Calu3 (cell line): ENCODE measurements around the gene SLC5A10. TPM values are rescaled to one million over a fixed set of nuclear protein-coding genes. Genes with fewer than 3 reads are reported as not detected.

Experiments used
- BruUV-seq: library from RNA; stranded (reverse); fragments of 400-500 nt; replicated peaks from 2 replicates; lab custom pipeline; 2021; lab: Mats Ljungman, UMichigan
- CTCF ChIA-PET: fragments of 300-600 bp; sonication (Branson Sonifier 250); formaldehyde crosslinking; loops from one replicate; lab custom pipeline; 2022; ENCODE audit warnings: antibody characterized with exemption; lab: Charles Lee
- DNase-seq: peaks from one replicate; pipeline ENCODE4 v3.0.0; 2022
- H3K27ac Mint-ChIP-seq: one replicate; pipeline ENCODE4 v1.8.0; 2022; ENCODE audit warnings: mixed read lengths; ENCODE audit not compliant: unreplicated experiment
- H3K27me3 Mint-ChIP-seq: one replicate; pipeline ENCODE4 v1.8.0; 2022; ENCODE audit warnings: mixed read lengths; ENCODE audit not compliant: unreplicated experiment
- H3K36me3 Mint-ChIP-seq: one replicate; pipeline ENCODE4 v1.8.0; 2022; ENCODE audit warnings: mild to moderate bottlenecking, moderate library complexity, mixed read lengths; ENCODE audit not compliant: insufficient read depth, unreplicated experiment
- H3K4me1 Mint-ChIP-seq: one replicate; pipeline ENCODE4 v1.8.0; 2022; ENCODE audit warnings: mild to moderate bottlenecking, low read depth, mixed read lengths; ENCODE audit not compliant: unreplicated experiment
- H3K4me3 Mint-ChIP-seq: one replicate; pipeline ENCODE4 v1.8.0; 2022; ENCODE audit warnings: mild to moderate bottlenecking, low read depth, moderate library complexity, mixed read lengths; ENCODE audit not compliant: unreplicated experiment
- H3K9me3 Mint-ChIP-seq: one replicate; pipeline ENCODE4 v1.8.0; 2022; ENCODE audit warnings: low read depth, mixed read lengths; ENCODE audit not compliant: unreplicated experiment
- intact Hi-C: fragments of 100-400 bp; cut with micrococcal nuclease; formaldehyde crosslinking; loops from one replicate; pipeline ENCODE4 v1.10.0; 2022; ENCODE audit not compliant: unreplicated experiment
- total RNA-seq: library from RNA; stranded (reverse); gene quantifications from 2 replicates; pipeline ENCODE4 v1.2.3, GENCODE V29; 2022
- TF ChIP-seq, protein P1 (sequence below): fragments of 200-600 bp; IDR thresholded peaks from one replicate; pipeline ENCODE4 v1.8.0; 2022; ENCODE audit warnings: antibody characterized with exemption; ENCODE audit not compliant: unreplicated experiment

The SLC5A10 gene
- total RNA-seq, 1 experiment from 2014 or later: not detected

DNA sequence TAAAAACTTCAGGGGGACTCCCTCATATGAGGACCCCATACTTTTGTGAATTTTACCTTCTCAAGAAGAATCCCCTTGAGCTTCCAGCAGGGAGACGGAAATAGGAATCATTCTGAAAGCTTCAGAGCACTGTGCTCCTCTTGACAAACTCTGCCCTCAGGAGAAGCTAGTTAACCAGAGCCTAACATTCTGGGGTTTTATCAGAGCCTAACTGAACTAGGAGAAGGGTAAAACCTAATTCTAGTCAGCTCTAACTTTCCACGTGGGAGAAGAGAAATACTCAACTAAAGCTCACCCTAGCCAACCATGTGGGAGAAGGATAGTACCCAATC, 13.3 kb upstream of the SLC5A10 start:
- TF ChIP-seq, protein P1, sequence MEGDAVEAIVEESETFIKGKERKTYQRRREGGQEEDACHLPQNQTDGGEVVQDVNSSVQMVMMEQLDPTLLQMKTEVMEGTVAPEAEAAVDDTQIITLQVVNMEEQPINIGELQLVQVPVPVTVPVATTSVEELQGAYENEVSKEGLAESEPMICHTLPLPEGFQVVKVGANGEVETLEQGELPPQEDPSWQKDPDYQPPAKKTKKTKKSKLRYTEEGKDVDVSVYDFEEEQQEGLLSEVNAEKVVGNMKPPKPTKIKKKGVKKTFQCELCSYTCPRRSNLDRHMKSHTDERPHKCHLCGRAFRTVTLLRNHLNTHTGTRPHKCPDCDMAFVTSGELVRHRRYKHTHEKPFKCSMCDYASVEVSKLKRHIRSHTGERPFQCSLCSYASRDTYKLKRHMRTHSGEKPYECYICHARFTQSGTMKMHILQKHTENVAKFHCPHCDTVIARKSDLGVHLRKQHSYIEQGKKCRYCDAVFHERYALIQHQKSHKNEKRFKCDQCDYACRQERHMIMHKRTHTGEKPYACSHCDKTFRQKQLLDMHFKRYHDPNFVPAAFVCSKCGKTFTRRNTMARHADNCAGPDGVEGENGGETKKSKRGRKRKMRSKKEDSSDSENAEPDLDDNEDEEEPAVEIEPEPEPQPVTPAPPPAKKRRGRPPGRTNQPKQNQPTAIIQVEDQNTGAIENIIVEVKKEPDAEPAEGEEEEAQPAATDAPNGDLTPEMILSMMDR: no peak
- CTCF ChIA-PET: interaction anchor here (0.8 to 1.6 kb wide), 3 partner anchors 12 to 22 kb away, joined by 4 to 6 read pairs (median 4); no protein-coding TSS in a partner anchor
- H3K36me3 Mint-ChIP-seq: no peaks in the 10 kb centered on the region

DNA sequence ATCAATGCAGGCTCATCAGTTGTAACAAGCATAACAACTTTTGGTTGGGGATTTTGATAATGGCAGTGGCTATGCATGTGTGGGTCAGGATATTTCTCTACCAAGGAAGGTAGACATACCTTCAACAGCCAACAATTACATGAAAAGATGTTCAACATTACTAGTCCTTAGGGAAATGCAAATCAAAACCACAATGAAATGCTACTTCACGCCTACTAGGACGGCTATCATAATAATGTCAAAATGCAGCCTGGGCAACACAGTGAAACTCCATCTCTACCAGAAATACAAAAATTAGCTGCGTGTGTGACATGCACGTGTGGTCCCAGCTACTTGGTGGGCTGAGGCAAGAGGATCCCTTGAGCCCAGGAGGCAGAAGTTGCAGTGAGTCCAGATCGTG, 7.3 kb upstream of the SLC5A10 start:
- BruUV-seq: no TSS peak
- intact Hi-C loops: no loop called here
- Mint-ChIP-seq H3K4me1 (peaks cover 10% of the 10 kb centered on the region), H3K27ac (no peak overlapping the region), H3K9me3 (no peaks in the 10 kb centered on the region), H3K27me3 (peaks cover 8% of the 10 kb centered on the region), H3K4me3 (no peak overlapping the region), H3K36me3 (peaks cover 9% of the 10 kb centered on the region)
- CTCF ChIA-PET: no interaction called here
- no peak for DNase-seq
- TF ChIP-seq, protein P1: no peak

More for the DNA sequence above, 13.3 kb upstream of the SLC5A10 start:
- no peaks in the 10 kb centered on the region for H3K27me3 Mint-ChIP-seq
- peaks cover 11% of the 10 kb centered on the region for H3K4me1 Mint-ChIP-seq
- BruUV-seq: no TSS peak
- intact Hi-C loops: loop anchor here (1.0 kb wide), 1 partner anchor 12 kb away; no protein-coding TSS in a partner anchor
- no peak overlapping the region for H3K27ac Mint-ChIP-seq
- no peaks in the 10 kb centered on the region for H3K9me3 Mint-ChIP-seq
- DNase-seq: no peak
- no peak overlapping the region for H3K4me3 Mint-ChIP-seq

DNA sequence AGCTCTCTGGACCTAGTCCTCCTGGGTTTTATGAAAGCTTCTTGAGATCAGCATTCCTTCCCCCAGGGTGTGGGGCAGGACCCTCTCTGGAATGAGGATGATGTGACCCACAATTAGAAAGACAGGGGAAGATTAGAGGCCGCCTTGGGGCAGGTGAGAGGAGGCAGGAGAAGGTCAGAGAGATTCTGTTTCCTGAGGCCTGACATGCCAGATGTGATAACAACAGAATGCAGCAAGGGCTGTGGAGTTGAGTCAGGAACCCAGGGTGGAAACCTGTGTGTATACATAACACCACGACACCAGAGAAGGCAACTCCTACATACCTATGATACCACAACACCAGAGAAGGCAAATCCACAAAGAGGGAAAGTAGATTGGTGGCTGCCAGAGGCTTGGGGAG, 5.4 kb upstream of the SLC5A10 start:
- TF ChIP-seq, protein P1: no peak
- no peak for DNase-seq
- peaks cover 18% of the 10 kb centered on the region for H3K4me1 Mint-ChIP-seq
- peaks cover 13% of the 10 kb centered on the region for H3K36me3 Mint-ChIP-seq
- H3K4me3 Mint-ChIP-seq: no peak overlapping the region
- H3K27me3 Mint-ChIP-seq: peaks cover 8% of the 10 kb centered on the region
- intact Hi-C loops: no loop called here
- no peak overlapping the region for H3K27ac Mint-ChIP-seq
- CTCF ChIA-PET: interaction anchor here (0.6 kb wide), 1 partner anchor 11 kb away, joined by 6 read pairs; no protein-coding TSS in a partner anchor
- H3K9me3 Mint-ChIP-seq: no peaks in the 10 kb centered on the region
- BruUV-seq: no TSS peak

DNA sequence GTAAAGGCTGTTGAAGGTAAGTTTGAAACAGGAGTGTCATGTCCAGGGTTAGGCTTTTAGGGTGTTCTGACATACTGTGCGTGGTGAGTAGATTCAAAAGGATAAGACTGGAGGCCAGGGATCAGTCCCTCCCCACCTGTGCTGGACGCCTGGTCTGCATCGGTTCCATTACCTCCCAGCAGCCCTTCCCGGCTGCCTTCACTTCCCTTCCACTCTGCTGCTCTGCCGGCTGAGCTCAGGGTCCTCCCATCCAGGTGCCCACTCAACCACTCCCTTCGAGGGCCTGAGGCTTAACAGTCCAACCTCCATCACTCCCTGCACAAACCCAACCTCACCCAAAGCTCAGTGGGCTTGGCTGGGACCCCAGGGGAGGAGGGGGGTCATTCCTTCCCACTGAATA, 4.1 kb upstream of the SLC5A10 start:
- CTCF ChIA-PET: interaction anchor here (0.6 kb wide), 1 partner anchor 634 kb away, joined by 4 read pairs; no protein-coding TSS in a partner anchor
- intact Hi-C loops: no loop called here

More for the DNA sequence above, 4.1 kb upstream of the SLC5A10 start:
- DNase-seq: no peak
- Mint-ChIP-seq H3K9me3 (no peaks in the 10 kb centered on the region), H3K27me3 (peaks cover 8% of the 10 kb centered on the region), H3K36me3 (peaks cover 13% of the 10 kb centered on the region), H3K4me1 (peaks cover 18% of the 10 kb centered on the region), H3K27ac (no peak overlapping the region), H3K4me3 (no peak overlapping the region)
- no TSS peak for BruUV-seq
- TF ChIP-seq, protein P1: no peak
